Body of pancreas (tissue), 4 donors: ENCODE measurements around the gene LCE6A.

ENCODE experiments used
- CTCF ChIP-seq, 7 experiments: fragments of 450-650 bp in 4 of 7; fragments of 200-600 bp in 3 of 7; sonication (generic) in 3 of 7; IDR thresholded peaks; one replicate each; pipeline ENCODE4 v1.5.1; 2016 to 2019; ENCODE audit warnings: antibody characterized with exemption in 7 of 7
- POLR2A ChIP-seq, 3 donors: fragments of 450-650 bp; IDR thresholded peaks; one replicate each; pipeline ENCODE4 v1.6.1; 2016; ENCODE audit warnings: antibody characterized with exemption in 3 of 3, mild to moderate bottlenecking in 2 of 3

DNA sequence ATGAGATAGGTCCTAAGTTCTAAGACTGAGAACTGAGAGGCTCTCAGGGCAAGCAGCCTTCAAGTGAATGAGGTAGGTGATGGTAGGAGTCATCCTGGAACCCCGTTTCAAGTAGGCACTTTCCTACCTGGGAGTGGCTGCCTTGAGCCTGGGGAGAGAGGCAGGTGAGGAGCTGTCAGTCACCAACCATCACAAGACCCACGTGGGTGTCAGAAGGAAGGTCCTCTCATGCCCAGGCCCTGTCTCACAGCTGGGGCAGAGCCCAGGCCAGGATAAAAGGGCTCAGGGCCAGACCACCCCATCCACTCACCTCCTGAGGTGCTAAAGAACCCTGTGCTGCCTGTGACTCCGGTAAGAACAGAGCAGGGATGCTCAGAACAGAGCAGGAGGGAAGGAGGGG, 46.2 kb upstream of the LCE6A start, which contains the start of gene LCE1D:
- TF ChIP-seq CTCF (IDR thresholded peaks at IDR 0.05), result no peak
- TF ChIP-seq POLR2A (IDR thresholded peaks at IDR 0.05), result no peak
